T-helper 1 cell treated with Interleukin-12 subunit alpha and Interleukin-12 subunit beta and Interleukin-4 antibody, amounts not matched to agents 30 ng/mL and 1 ng/mL, for 36 hours (primary cell): Measurements from ENCODE around the gene FOXN4. TPM values are rescaled to one million over a fixed set of nuclear protein-coding genes. Genes with fewer than 3 reads are reported as not detected.

Source experiments
- intact Hi-C: fragments of 100-400 bp; cut with micrococcal nuclease; formaldehyde crosslinking; loops from one replicate; pipeline ENCODE4 v1.15.1; 2024
- total RNA-seq: library from RNA; stranded (reverse); gene quantifications from 2 replicates; pipeline ENCODE4 v1.2.3, GENCODE V29; 2022

Gene FOXN4
- total RNA-seq, 1 donor from 2014 or later = not detected

DNA sequence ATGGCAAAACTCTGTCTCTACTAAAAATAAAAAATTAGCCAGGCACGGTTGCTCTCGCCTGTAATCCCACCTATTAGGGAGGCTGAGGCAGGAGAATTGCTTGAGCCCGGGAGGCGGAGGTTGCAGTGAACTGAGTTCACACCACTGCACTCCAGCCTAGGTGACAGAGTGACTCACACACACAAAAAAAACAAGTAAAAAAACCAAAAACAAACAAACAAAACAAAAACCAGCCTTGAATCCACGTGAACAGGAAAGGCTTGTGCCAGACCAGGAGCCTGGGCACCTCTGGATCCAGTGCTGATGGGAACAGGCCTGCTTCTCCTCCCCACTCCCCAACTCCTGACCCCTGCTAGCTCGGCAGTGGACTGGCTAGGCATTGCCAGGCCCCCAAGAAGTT lies 3.5 kb downstream of the FOXN4 start:
- intact Hi-C loops = no loop called here

DNA sequence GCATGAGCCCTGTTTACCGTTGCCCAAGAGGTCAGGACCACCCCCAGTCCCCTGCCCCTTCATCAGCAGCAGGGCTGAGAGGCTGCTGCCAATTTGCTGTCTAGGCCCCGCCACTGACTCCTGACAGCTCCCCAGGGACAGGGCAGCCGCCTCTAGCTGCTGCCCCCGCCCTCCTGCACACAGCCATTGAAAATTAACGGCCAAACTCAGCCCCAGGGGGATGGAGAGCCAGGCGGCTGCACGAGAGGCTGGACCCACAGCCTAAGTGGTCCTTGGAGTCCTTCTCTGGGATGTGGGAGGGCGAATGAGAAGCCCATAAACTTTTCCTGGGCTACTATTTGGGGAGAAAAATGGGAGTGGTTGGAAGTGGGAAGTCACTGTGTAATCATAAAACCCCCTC lies 4.6 kb downstream of the FOXN4 start:
- intact Hi-C loops = no loop called here

DNA sequence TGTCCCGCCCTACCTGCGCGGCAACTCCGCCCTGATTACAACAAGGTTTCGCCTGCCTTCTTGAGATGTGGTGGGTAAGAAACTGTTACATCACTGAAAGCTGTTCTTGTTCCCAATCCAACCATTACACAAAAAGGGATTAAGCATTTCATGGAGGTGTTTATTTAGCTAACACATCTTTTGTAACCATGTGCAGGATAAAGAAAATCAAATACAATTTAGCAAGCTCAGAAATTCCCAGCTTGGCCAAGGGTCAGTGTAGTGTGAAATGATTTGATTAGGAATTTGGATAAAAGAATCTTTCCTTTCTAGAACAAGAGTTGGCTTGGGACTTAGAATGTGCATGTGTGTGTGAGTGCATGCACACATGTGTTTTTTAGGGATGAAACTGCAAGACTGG lies 6.3 kb downstream of the FOXN4 start:
- intact Hi-C loops = no loop called here

DNA sequence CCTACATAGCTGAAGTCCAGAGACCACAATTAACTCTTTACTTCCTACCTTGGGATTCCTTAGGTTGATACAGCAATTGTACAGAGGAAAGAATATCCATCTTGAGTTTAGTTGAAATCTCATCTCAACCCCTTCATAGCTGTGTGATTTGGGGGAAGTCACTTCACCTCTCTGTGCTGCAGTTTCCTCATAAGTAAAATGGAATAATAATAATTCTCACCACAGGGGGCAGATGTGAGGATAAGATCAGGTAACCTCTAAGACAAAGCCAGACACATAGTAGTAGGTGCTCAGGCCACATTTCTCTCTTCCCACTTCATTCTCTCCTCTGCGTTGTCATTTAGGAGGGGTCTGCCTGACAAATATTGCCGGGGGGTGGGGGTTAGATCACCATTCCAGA lies 6.7 kb downstream of the FOXN4 start:
- intact Hi-C loops = no loop called here

DNA sequence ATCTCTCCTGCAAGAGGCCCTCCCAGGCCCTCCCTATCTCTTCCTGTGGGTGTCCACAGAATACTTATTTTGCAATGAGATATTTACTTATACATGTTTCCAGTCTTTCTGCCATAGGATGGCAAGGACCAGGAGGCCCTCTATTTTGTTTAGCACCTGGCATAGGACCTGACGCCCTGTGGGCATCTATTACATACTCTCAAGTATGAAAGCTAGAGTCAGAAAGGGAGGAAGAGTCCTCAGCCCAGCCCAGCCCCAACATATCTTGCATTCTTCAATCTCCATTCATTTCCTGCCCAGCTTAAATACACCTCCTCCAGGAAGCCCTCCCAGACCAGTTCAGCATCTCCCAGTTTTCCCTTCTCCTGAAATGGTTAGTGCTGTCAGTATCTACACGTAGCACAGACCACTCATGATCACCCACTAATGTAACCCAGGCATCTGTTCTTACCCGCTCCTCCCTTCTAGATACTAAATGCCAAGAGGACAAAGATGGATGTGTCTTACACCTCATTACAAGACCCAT lies 7.4 kb downstream of the FOXN4 start:
- intact Hi-C loops = no loop called here

DNA sequence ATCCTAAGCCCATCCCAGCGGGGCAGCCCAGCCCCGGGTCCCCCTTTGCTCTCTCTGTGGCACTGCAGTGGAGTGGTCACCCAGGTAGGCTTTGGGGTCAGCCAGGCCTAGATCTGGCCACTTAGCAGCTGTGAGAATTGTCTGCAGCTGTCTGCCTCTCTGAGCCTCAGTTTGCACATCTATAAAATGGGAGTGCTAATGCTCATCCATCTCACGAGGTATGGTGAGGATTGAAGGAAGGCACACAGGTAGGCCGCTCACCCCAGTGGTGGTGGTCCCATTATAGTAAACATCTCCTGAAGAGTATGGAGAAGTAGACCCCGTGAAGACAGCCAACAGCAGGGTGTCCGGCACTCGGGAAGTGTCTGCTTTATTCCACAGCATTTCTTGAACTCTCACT lies 9.2 kb downstream of the FOXN4 start:
- intact Hi-C loops = no loop called here

DNA sequence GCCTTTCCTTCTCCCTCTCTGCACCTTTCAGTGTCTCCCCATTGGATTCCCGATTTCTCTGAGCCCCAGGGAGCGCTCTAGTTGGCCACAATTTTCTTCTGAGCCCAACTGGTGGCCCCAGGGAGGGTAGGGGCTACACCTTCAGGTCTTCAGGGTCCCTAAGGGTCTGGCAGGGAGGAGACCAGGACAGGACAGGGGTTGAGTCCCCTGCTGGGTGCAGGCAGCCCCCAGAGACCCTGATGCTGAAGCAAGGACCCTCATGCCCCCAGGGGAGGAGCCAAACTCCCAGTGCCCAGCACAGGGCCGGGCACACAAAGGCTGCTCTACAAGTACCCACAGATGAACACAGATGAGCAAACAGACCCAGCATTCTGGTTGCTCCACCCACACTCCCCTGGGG lies 12.7 kb downstream of the FOXN4 start:
- intact Hi-C loops = no loop called here

DNA sequence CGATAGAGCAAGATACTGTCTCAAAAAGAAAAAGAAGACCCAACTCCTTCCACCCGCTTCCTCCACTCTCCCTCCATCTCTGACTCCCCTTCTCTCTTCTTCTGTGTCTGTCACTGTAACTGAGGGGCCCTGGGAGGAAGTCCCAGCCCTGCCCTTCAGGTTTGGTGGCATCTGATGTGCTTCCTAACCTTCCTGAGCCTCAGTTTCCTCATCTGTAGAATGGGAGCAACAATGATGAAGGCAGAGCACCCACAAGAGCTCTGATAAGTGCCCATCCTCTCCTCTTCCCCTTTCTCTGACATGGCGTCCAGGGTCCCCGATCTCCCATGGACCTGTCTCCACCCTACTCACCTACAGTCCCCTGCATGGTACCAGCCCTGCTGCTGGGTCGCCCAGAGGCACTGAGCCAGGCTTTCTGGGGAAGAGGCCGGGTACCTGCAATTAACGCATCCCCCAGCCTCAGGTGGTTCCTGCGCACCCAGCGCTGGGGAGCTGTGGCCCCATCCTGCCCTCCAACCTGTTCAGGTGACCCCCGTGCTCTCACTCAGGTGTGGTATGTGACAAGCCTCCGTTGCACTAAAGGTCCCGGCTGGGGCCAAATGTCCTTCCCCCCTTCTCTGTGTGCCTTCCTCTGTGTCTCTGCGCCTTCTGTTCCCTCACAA lies 13.2 kb downstream of the FOXN4 start:
- intact Hi-C loops = no loop called here

DNA sequence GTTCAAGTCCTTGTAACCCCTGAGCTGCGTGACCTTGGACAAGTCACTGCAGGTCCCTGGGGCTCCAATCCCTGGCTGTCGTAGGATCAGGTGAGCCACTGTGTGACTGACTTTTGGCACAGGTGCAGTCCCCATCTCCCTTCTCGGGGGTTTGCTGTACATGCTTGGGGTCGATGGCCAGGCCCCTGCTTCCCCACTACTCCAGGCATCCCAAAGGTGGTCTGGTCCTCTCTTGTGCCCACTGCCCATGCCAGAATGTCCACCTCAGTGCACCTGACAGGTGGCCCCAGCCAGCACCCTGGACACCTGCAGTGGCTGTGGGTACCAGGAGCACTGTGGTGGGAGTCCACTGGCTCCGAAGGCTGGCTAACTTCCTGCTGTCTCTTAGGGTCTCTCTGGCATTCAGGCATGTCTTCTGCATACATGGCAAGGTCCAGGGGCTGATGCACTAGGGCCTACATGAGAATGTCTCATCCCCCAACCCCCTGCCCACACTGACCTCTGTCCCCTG lies 14.7 kb downstream of the FOXN4 start:
- intact Hi-C loops = no loop called here

DNA sequence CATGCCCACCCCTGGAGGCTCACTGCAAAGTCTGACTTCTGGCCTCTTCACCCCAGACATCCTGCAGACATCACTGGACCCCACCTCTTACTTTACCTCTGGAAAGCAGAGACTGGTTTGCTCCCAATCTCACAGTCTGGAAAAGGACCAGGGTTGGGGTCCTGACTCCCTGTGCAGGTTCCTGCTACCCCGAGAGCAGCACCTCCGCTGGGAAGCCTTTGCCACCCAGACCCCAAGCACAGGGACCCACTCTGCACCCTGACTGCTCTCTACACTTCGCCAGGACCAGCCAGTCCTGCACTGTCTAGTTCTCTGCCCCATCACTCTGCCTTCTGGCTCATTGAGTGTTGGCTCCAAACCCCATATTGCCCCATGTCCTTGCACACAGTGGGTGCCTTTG lies 16.0 kb downstream of the FOXN4 start:
- intact Hi-C loops = no loop called here

DNA sequence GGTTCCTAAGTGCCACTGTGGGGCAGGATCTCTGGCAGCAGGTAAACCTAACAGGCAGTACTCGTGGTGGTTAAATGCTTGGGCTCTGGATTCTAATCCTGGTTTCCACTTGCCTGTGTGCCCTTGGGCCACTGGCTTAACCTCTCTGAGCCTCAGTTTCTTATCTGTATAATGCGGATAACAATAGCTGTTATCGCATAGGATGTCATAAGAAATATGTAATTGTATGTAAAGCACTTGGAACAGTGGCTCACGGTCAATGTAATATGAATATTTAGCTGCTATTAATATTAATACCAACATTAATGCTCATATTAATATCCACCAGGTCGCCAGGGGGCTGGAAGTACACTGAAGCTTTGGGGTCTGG lies 16.8 kb downstream of the FOXN4 start:
- intact Hi-C loops = no loop called here

DNA sequence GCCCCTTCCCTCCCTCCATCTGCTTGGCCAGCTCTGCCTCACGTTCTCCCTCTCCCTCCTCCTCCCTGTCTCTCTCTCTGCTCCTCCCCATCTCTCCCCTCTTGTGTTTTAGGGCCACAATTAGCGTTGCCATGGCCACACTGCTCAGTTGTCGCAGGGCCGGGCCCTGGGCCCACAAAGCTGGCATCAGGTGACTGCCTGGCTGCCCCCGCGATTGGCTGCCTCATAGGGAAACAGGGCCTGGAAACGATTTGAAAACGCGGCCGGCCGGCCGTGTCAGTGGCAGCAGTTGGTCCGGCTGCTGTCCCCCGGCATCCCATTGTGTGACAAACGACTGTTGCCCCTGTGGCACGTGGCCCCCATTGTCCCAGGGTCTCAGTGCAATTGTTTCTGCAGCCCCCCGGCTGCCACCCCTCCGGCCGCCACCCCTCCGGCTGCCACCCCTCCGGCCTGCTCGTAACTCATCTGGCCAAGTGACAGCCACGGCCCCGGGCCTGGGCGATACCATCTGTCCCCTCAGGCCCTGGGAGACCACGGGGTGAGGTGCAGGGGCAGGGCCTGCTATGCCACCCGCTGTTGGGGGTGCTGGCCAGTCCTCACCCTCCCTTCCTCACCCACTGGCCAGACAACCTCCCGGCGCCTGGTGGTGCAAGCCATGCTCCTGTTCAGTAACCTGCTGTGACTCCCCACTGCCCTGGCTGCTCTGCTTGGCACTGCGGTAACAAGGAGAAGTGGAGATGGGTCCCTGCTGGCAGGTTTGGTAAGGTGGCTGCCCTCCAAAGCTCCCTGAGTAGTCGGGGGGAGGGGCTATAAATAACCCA lies 17.4 kb downstream of the FOXN4 start:
- intact Hi-C loops = no loop called here

DNA sequence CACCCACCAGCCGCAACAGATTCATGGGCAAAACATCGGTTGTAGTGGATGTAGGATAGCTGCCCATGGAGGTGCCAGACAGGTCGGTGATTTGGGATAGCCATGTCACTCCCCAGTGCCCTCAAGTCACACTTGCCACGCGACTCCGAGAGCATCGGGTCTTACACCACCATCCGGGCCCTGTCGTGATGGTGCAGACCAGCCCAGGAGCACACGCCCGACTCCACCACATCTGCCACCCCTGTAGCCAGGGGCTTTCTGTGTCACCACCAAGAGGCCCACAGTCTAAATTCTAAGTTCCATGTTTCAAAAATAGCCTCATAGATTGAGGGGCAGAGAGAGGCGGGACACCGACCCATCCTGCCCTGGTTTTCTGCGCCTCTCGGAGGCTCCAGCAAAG lies 18.0 kb downstream of the FOXN4 start:
- intact Hi-C loops = no loop called here

DNA sequence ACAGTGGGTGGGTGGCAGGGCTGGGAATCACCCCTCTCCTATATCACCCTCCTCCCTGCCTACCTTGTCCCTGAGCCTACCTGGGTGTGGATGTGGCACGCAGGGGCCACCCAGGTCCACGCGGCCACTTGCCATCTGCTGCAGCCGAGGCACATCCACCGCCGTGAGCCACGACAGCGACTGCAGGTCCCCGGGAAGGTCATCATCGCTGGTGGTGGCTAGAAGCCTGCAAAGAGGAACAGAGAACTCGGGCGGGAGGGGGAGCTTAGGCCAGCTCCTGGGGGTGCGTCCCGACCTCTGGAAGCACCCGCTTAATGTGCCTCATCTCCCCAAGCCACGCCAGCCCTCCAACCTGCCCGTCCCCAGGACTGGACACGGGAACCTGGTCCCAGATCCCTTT lies 19.0 kb downstream of the FOXN4 start:
- intact Hi-C loops = no loop called here

DNA sequence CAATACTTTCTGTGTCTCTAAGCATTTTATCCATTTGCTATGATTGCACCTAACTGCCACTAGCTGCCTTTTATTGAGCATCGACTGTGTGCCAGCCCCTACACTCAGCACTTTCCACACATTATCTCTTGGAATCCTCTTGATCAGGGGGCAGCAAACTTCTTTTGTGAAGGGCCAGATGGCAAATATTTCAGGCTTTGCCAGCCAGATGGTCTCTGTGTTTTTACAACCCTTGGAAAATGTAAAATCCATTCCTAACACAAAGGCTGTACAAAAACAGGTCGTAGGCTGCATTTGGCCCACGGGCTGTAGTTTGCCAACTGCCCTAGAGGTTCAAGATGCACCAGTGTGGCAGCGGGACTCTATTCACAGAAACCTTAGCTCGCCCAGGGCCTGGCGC lies 19.5 kb downstream of the FOXN4 start:
- intact Hi-C loops = no loop called here

DNA sequence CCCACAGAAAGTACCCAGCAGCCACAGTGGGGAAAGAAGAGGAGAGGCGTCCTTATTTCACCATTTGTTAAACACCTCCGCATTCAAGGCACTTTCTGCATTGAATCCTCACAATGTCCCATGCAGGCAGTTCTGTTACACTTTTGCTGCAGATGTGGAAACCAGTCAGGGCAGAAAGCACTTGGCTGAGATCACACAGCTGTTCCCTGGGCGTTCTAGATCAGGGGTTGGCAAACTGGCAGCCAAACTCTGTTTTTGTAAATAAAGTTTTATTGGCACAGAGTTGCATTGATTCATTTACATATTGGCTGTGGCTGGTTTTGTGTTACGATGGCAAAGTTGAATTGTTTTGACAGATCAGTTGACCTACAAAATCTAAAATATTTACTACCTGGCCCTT lies 20.1 kb downstream of the FOXN4 start:
- intact Hi-C loops = no loop called here

DNA sequence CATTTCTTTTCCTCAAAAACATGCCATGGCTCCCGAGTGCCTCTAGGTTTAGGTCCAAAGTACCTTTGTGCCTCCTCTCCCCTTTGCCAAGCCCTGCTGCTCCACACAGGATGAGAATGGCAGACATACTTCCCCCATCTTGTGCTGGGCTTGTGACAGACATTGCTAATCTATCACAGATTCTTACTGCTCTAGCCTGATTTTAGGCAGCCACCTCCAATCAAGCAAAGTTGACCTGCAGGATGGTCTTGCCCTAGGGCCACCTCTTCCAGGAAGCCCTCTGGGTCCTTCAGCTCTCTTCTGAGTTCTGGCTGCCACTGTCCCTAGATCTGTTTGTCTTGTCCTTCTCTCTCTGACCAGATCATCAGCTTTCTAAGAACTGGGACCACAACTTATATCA lies 20.5 kb downstream of the FOXN4 start:
- intact Hi-C loops = no loop called here

DNA sequence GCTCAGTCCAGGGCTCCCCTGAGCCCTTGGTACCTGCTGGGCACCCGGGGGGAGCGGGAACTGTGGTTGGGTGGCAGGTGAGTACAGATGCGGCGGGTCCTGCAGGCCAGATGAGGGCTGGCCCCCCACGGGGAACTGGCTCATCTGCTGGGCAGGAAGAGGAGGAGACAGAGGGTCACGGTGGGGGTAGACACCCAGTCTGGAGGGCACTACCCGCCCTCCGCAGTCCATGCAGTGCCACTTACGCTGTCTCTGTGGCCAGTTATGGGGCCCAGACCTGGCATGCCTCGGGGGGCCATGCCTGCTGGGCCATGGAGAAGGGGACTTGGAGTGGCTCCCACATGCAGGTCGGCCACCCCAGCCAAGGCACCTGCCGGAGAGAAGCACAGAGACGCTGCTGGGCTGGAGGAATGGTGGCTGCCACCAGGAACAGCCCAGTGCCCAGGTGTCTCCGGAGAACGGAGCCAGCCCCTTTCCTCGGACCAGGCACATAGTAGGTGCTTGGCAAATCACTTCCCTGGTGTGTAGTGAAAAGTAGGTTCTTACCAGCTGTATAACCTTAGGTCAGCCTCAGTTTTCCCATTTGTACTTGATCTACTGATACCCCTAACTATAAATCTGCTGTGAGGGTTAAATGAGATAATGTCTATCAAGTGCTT lies 21.1 kb downstream of the FOXN4 start:
- intact Hi-C loops = no loop called here

DNA sequence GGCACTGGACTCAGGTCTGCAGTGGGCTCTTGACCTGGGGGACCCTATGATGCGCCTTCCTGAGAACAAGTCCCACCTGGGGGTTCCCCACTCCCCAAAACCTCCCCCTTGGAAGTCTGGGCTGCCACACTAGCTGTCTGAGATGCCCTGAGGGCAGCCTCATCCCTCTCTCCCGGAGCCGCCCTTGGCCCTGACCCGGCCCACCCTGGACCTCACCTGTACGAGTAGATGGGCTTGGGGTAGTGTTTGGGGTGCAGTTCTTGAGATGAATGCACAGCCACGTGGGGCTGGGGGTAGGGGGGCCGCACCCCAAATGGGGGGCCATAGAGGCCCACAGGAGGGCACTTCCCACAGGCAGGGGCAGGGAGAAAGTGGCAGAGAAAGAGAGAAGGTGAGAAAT lies 21.9 kb downstream of the FOXN4 start:
- intact Hi-C loops = no loop called here

DNA sequence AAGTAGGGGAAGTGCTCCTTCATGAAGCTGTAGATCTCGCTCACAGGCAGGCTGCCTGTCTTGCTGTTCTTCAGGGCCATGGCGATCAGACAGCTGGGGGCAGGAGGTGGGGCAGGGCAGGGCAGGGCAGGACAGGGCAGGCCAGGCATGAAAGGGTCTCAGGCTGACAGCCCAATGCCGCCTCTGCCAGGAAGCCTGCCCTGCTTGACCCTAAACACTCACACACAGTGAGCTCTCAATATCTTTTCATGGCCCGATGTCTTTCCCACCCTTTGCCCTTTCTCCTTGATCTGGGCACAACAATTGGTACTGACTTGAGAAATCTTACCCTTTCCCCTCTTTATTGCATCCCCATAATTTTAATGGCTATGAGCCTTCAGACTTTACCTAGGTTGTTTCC lies 22.4 kb downstream of the FOXN4 start:
- intact Hi-C loops = no loop called here

DNA sequence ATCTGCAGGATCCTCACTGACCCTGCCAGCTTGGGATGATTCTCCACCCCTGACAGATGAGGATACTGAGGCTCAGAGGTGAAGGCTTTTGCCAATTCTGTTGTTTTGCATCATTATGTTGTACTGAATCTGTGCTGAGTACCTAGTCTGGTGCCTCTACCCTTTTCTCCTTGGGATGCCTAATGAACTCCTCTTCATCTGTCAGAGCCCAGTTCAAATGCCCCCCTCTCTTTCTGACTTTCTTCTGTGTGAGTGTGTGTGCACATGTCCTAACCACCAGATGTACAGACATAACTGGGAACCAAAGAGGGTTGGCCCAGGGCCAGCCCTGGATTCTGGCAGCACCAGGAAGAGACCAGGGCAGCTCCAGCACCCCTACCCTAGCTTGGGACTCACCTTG lies 22.8 kb downstream of the FOXN4 start:
- intact Hi-C loops = no loop called here

DNA sequence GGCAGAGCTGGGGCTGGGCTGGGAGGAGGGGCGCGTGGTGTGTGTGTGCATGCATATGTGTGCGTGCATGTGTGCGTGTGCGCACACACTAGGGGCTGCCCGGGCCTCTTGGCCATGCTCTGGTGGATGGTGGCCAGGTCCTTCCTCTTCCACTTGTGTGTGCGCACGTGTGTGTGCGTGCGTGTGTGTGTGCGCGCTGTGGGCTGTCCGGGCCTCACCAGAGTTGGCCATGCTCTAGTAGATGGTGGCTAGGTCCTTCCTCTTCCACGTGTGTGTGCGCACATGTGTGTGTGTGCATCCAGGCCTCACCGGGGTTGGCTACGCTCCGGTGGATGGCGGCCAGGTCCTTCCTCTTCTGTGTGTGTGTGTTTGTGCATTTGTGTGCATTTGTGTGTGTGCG lies 24.7 kb downstream of the FOXN4 start:
- intact Hi-C loops = no loop called here
